GM10248 (cell line): ENCODE data around the gene DPM1.

Source experiments
- CTCF ChIA-PET: fragments of 300-600 bp; sonication (Branson Sonifier 250); formaldehyde crosslinking; extraction: SDS; loops from one replicate; lab custom pipeline; 2021; ENCODE audit warnings: antibody characterized with exemption; lab: Yijun Ruan, JAX
- POLR2A ChIA-PET: fragments of 350-650 bp; sonication (Branson Sonifier 250); formaldehyde crosslinking; extraction: SDS; loops from one replicate; lab custom pipeline; 2020; ENCODE audit warnings: antibody characterized with exemption; lab: Yijun Ruan, JAX
- DNase-seq: peaks from one replicate; pipeline ENCODE4 v3.0.0; 2012; ENCODE audit errors: extremely low spot score
- TF ChIP-seq, protein P1 (sequence below): IDR thresholded peaks from 2 replicates; pipeline ENCODE4 v1.5.1; 2012; ENCODE audit warnings: mild to moderate bottlenecking, low read depth; ENCODE audit errors: extremely low read depth, missing control alignments, control extremely low read depth

Gene DPM1

DNA sequence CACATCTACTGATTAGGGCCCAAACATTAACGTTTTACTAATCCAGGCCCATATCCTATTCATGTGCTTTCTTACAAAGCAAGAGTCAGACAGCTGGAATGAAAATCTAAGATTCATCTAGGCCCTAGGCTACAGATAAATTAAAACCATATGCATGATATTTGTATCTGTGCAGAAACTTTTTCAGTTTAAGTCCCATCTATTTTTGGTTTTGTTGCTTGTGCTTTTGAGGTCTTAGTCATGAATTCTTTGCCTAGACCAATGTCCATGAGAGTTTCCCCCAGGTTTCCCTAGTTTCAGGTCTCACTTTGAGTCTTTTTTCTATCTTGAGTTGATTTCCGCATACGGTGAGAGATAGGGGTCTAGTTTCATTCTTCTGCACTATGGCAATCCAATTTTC, 47.3 kb downstream of the DPM1 start:
- POLR2A ChIA-PET = no interaction called here
- DNase-seq = no peak
- TF ChIP-seq, protein P1, sequence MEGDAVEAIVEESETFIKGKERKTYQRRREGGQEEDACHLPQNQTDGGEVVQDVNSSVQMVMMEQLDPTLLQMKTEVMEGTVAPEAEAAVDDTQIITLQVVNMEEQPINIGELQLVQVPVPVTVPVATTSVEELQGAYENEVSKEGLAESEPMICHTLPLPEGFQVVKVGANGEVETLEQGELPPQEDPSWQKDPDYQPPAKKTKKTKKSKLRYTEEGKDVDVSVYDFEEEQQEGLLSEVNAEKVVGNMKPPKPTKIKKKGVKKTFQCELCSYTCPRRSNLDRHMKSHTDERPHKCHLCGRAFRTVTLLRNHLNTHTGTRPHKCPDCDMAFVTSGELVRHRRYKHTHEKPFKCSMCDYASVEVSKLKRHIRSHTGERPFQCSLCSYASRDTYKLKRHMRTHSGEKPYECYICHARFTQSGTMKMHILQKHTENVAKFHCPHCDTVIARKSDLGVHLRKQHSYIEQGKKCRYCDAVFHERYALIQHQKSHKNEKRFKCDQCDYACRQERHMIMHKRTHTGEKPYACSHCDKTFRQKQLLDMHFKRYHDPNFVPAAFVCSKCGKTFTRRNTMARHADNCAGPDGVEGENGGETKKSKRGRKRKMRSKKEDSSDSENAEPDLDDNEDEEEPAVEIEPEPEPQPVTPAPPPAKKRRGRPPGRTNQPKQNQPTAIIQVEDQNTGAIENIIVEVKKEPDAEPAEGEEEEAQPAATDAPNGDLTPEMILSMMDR = no peak
- CTCF ChIA-PET = interaction anchor here (1.1 to 11.1 kb wide), 7 partner anchors 8 to 117 kb away, joined by 3 to 191 read pairs (median 4); partner anchors contain the start of genes ADNP and BCAS4

DNA sequence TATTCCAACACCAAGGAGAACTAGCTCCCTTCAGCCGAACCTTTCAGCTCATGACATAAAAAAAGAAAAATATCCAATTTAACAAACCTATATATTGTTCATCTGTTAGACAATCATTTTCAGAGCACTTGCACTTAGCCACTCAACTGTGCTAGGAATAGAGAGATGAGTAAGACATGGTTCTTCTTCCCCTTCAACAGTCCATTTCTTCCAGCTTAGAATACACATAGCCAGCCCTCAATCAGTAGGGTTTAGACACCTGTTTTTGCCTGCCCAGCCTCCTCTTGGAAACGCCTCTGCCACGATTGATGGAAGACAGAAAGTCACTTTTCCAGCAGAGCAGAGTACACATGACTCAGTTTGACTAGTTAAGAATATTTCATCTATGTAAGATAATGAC, 48.9 kb downstream of the DPM1 start:
- ChIA-PET CTCF (interaction anchor here (1.3 to 11.1 kb wide), 4 partner anchors 10 to 115 kb away, joined by 3 to 191 read pairs (median 14); partner anchors contain the start of genes ADNP and BCAS4), POLR2A (no interaction called here)
- DNase-seq = no peak
- TF ChIP-seq, protein P1 = no peak

DNA sequence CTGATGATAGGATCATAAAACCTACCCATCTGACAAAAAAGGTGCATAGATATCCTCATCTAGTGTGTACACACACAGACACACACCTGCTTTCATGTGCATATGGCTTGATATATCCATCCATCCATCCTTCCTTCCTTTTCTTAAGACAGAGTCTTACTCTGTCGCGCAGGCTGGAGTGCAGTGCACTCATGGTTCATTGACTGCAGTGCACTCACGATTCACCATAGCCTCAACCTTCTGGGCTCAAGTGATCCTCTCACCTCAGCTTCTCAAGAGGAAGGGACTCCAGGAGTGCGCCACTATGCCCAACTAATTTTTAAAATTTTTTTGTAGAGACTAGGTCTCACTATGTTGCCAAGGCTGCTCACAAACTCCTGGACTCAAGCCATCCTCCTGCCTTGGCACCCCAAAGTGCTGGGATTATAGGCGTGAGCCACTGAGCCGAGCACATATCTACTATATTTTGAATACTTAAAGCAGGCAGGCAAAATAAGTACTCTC, 54.2 kb downstream of the DPM1 start:
- ChIA-PET POLR2A (no interaction called here), CTCF (interaction anchor here (0.8 to 2.1 kb wide), 2 partner anchors 10 to 14 kb away, joined by 3 to 8 read pairs; no protein-coding TSS in a partner anchor)
- TF ChIP-seq, protein P1 = no peak
- no peak for DNase-seq

DNA sequence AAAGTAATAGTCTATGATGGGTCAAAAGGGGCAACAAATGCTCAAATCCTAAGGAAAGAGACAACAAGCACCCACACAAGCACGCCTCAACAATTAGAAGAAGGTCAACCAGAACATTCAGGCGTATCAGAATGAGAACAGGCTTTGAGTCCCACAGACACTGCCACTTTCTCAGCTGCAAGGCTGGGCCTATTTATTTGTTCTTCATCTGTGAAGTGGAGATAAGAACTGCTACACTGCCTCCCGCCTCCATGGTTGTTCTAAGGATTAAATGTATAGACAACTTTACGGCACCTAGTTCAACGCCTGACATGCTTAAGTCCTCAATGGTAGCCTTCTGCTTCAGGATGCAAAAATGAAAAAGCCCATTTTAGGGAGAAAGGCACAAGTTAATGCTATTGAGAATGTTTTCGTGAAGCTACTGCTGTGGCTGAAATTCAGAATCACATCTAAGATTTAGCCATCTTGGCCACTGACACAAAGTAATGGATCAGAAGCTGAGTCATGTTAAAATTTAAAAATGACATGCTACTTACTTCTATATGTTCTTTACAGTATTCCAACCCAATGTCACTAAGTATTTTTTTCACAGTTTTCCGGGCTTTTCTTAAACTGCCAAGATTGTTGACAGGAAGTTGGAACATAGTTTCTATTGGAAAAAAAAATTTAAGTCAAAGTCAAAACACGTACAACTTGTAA, 54.8 kb downstream of the DPM1 start:
- ChIA-PET POLR2A (no interaction called here), CTCF (interaction anchor here (0.8 to 2.1 kb wide), 6 partner anchors 8 to 109 kb away, joined by 3 to 8 read pairs (median 3); partner anchors contain the start of gene BCAS4)
- TF ChIP-seq, protein P1 = no peak
- DNase-seq = no peak

DNA sequence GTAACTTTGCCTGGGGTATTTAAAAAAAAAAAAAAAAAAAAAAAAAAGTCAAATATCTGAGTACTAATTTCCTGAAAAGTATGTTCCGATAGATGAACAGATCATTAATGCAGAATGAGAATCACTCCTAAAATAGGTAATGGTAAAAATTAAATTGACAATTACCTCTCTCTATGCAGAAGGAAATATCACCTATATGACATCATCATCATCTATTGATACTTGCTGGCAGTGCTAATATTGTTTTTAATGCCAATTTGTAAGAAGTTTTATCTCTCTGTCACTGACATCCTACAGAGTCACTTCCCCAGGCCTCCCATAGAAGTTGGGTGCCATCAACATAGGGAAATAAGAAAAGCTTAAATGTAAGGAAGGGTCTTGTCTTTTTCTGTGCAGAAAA, 57.0 kb downstream of the DPM1 start:
- ChIA-PET POLR2A (no interaction called here), CTCF (interaction anchor here (1.7 kb wide), 1 partner anchor 15 kb away, joined by 3 read pairs; no protein-coding TSS in a partner anchor)
- DNase-seq = no peak
- TF ChIP-seq, protein P1 = no peak

DNA sequence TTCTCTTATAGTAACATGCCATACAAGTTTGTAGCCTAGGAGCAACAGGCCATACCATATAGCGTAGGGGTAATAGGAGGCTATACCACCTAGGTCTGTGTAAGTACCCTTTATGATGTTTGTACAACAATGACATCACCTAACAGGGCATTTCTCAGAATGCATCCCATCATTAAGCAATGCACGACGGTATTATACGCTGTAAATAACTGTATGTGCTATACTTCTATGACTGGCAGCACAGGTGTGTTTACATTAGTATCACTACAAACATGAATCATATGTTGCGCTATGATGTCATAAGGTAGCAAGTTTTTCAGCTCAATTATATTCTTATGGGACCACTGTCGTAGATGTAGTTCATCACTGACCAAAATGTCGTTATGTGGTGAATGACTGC, 58.1 kb downstream of the DPM1 start:
- CTCF ChIA-PET = interaction anchor here (0.9 to 2.6 kb wide), 3 partner anchors 16 to 31 kb away, joined by 3 to 7 read pairs (median 3); partner anchors contain the start of gene ADNP
- POLR2A ChIA-PET = no interaction called here
- TF ChIP-seq, protein P1 = no peak
- no peak for DNase-seq
